ENCODE data around the gene BNC2.

DNA sequence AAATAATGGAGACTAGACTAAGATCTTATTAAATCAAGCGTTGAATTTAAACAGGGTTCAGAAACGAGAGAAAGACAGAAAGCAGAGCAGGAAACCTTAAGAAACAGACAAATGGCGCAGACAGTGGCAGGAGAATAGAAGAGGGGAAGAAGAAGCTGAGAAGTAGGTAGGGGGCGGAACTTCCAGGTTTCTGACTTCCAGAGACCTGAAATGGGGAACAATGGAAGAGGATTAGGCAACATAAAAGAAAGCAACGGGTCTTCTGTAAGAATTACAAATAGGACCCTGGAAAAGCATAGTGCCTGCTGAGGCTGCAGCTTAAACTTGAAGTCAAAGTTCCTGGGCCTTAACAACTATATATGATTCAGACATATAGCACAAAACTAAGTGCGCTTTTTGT is 101.7 kb downstream of the BNC2 start:
- TF ChIP-seq, protein P1, sequence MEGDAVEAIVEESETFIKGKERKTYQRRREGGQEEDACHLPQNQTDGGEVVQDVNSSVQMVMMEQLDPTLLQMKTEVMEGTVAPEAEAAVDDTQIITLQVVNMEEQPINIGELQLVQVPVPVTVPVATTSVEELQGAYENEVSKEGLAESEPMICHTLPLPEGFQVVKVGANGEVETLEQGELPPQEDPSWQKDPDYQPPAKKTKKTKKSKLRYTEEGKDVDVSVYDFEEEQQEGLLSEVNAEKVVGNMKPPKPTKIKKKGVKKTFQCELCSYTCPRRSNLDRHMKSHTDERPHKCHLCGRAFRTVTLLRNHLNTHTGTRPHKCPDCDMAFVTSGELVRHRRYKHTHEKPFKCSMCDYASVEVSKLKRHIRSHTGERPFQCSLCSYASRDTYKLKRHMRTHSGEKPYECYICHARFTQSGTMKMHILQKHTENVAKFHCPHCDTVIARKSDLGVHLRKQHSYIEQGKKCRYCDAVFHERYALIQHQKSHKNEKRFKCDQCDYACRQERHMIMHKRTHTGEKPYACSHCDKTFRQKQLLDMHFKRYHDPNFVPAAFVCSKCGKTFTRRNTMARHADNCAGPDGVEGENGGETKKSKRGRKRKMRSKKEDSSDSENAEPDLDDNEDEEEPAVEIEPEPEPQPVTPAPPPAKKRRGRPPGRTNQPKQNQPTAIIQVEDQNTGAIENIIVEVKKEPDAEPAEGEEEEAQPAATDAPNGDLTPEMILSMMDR (IDR thresholded peaks at IDR 0.05; ENCODE audit: poor library complexity), result no peak
- TF ChIP-seq EZH2phosphoT487 (IDR thresholded peaks at IDR 0.05; ENCODE audit: low read depth, severe bottlenecking, unreplicated experiment), result no peak
